Measurements from ENCODE around the gene WNT1. TPM values are rescaled to one million over a fixed set of nuclear protein-coding genes. Genes with fewer than 3 reads are reported as not detected.

Gene WNT1
- total RNA-seq, 1 experiment from 2014 or later = not detected

DNA sequence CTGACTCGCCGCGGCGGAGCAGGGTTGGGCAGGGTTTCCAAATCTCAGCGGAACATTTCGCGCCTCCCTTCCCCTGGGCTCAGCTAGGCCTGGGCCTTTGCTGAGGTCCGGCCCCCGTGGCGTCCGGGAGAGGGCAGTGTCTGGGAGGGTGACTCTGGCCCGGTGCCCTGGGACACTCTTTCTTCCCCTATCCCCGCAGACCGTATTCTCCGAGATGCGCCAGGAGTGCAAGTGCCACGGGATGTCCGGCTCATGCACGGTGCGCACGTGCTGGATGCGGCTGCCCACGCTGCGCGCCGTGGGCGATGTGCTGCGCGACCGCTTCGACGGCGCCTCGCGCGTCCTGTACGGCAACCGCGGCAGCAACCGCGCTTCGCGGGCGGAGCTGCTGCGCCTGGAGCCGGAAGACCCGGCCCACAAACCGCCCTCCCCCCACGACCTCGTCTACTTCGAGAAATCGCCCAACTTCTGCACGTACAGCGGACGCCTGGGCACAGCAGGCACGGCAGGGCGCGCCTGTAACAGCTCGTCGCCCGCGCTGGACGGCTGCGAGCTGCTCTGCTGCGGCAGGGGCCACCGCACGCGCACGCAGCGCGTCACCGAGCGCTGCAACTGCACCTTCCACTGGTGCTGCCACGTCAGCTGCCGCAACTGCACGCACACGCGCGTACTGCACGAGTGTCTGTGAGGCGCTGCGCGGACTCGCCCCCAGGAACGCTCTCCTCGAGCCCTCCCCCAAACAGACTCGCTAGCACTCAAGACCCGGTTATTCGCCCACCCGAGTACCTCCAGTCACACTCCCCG, 3.0 kb downstream of the WNT1 start:
- Mint-ChIP-seq H3K36me3 (ENCODE audit: insufficient read depth in 1 of 3, low read depth in 3 of 3) (no peaks in the 10 kb centered on the region; a peak in 1 of 7 replicates), H3K27me3 (ENCODE audit: low read depth) (peaks cover 99% of the 10 kb centered on the region), H3K9me3 (peaks cover 3 to 9% of the 10 kb centered on the region in 2 experiments; a peak in 4 of 5 replicates), H3K27ac (no peak overlapping the region), H3K4me1 (peaks cover 25 to 49% of the 10 kb centered on the region in 2 experiments), H3K4me3 (peak overlapping the region; percentile 49 to 75)
- H3K23ac ChIP-seq (ENCODE audit: insufficient read length, low read depth, low read length) = no peak overlapping the region
- no CpG with 5 or more reads among the region's 91 CpGs for WGBS (ENCODE audit: extremely low coverage, insufficient read length, low lambda C conversion rate)
- no peak overlapping the region for H3K56ac ChIP-seq (ENCODE audit: insufficient read length, low read depth, low read length)
- no peak overlapping the region for H3K27ac ChIP-seq (ENCODE audit: insufficient read length, low read depth, low read length)
- no peak overlapping the region for H4K5ac ChIP-seq (ENCODE audit: insufficient read length, low read depth, low read length)
- no peaks in the 10 kb centered on the region for H3K79me1 ChIP-seq (ENCODE audit: insufficient read depth, low read depth, low read length, poor library complexity, severe bottlenecking)
- H3K4me1 ChIP-seq (ENCODE audit: insufficient read depth, low read length) = no peaks in the 10 kb centered on the region; the same call in 1 of the 2 replicates
- H2BK20ac ChIP-seq (ENCODE audit: low read depth, low read length, poor library complexity, severe bottlenecking) = no peak overlapping the region
- H3K18ac ChIP-seq (ENCODE audit: insufficient read length, low read depth, low read length) = no peak overlapping the region
- peaks cover 15% of the 10 kb centered on the region for H3K23me2 ChIP-seq (ENCODE audit: insufficient read length, low read depth, low read length, poor library complexity, severe bottlenecking)
- no peak overlapping the region for H2AFZ ChIP-seq (ENCODE audit: low read length)
- H3K4me2 ChIP-seq (ENCODE audit: insufficient read depth, insufficient read length, low read length) = peak overlapping the region; percentile 30
- H2BK5ac ChIP-seq (ENCODE audit: insufficient read length, low read length) = no peak overlapping the region
- H2BK15ac ChIP-seq (ENCODE audit: low read depth, low read length) = no peak overlapping the region
- no peak overlapping the region for H3T11ph ChIP-seq (ENCODE audit: low read length)
- TF ChIP-seq, protein P1, sequence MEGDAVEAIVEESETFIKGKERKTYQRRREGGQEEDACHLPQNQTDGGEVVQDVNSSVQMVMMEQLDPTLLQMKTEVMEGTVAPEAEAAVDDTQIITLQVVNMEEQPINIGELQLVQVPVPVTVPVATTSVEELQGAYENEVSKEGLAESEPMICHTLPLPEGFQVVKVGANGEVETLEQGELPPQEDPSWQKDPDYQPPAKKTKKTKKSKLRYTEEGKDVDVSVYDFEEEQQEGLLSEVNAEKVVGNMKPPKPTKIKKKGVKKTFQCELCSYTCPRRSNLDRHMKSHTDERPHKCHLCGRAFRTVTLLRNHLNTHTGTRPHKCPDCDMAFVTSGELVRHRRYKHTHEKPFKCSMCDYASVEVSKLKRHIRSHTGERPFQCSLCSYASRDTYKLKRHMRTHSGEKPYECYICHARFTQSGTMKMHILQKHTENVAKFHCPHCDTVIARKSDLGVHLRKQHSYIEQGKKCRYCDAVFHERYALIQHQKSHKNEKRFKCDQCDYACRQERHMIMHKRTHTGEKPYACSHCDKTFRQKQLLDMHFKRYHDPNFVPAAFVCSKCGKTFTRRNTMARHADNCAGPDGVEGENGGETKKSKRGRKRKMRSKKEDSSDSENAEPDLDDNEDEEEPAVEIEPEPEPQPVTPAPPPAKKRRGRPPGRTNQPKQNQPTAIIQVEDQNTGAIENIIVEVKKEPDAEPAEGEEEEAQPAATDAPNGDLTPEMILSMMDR (conservative IDR thresholded peaks at IDR 0.05) = peak; percentile 51
- no peaks in the 10 kb centered on the region for H3K9me3 ChIP-seq (ENCODE audit: control insufficient read depth, low read depth, low read length)
- H4K8ac ChIP-seq (replicated peaks; ENCODE audit: insufficient read length, low read depth, low read length) = no peak overlapping the region
- no peaks in the 10 kb centered on the region for H3K79me2 ChIP-seq (ENCODE audit: insufficient read depth, low read length)
- no peak overlapping the region for H2BK12ac ChIP-seq (ENCODE audit: insufficient read length, low read depth, low read length)
- no peak overlapping the region for H2AK5ac ChIP-seq (ENCODE audit: insufficient read length, low read length)
- no peaks in the 10 kb centered on the region for H4K20me1 ChIP-seq (ENCODE audit: control insufficient read depth, insufficient read depth, insufficient read length)
- DNase-seq = no peak
- H2BK120ac ChIP-seq (ENCODE audit: low read depth, low read length, poor library complexity, severe bottlenecking) = no peak overlapping the region
- no peak overlapping the region for H3K14ac ChIP-seq (ENCODE audit: insufficient read depth, low read length)
- H3K27me3 ChIP-seq (ENCODE audit: insufficient read depth, low read length) = peaks cover 88% of the 10 kb centered on the region
- H3K4ac ChIP-seq (ENCODE audit: low read depth, low read length) = no peak overlapping the region
- H4K91ac ChIP-seq (ENCODE audit: insufficient read length, low read depth, low read length) = no peak overlapping the region
- H3K9ac ChIP-seq (ENCODE audit: extremely low read depth, insufficient read length, low read length) = no peak overlapping the region

Data from H9 (cell line).